Activated naive CD4-positive, alpha-beta T cell treated with anti-CD3 and anti-CD28 coated beads, Interleukin-2, amount 50 U/mL, for 72 hours (primary cell): ENCODE results near the gene SUMO3. TPM values are rescaled to one million over a fixed set of nuclear protein-coding genes. Genes with fewer than 3 reads are reported as not detected.

Source experiments
- total RNA-seq, 2 donors: library from RNA; stranded (reverse); gene quantifications; one replicate each; pipeline ENCODE4 v1.2.3, GENCODE V29; 2022

The SUMO3 gene
- total RNA-seq, 2 donors from 2014 or later = 72.8 to 81.2 TPM

Other genes starting within 250 kb of the SUMO3 start
- not detected for gene KRTAP10-4, start 244.3 kb downstream of the SUMO3 start, total RNA-seq
- not detected for gene KRTAP10-5, start 237.5 kb downstream of the SUMO3 start, total RNA-seq
- gene KRTAP10-6, start 225.6 kb downstream of the SUMO3 start, total RNA-seq = not detected
- not detected for gene KRTAP10-7, start 217.5 kb downstream of the SUMO3 start, total RNA-seq
- gene KRTAP10-8, start 206.0 kb downstream of the SUMO3 start, total RNA-seq = not detected
- not detected for gene KRTAP10-9, start 191.0 kb downstream of the SUMO3 start, total RNA-seq
- gene KRTAP10-10, start 180.7 kb downstream of the SUMO3 start, total RNA-seq = not detected
- gene KRTAP10-11, start 171.6 kb downstream of the SUMO3 start, total RNA-seq = not detected
- gene KRTAP12-4, start 163.4 kb downstream of the SUMO3 start, total RNA-seq = not detected
- not detected for gene KRTAP12-3, start 160.1 kb downstream of the SUMO3 start, total RNA-seq
- gene KRTAP12-2, start 151.1 kb downstream of the SUMO3 start, total RNA-seq = not detected
- not detected for gene KRTAP12-1, start 135.9 kb downstream of the SUMO3 start, total RNA-seq
- not detected for gene KRTAP10-12, start 120.9 kb downstream of the SUMO3 start, total RNA-seq
- gene TSPEAR, start 106.5 kb downstream of the SUMO3 start, total RNA-seq = not detected
- 100 to 1,000 TPM; 114 to 126 TPM for gene UBE2G2, start 16.2 kb downstream of the SUMO3 start, total RNA-seq
- 10 to 100 TPM; 61.7 to 99.8 TPM for gene PTTG1IP, start 55.6 kb upstream of the SUMO3 start, total RNA-seq
- 100 to 1,000 TPM; 151 to 272 TPM for gene ITGB2, start 102.8 kb upstream of the SUMO3 start, total RNA-seq
- gene SLX9, start 122.0 kb upstream of the SUMO3 start, total RNA-seq = 10 to 100 TPM; 25.3 to 63.9 TPM